Frontal cortex (tissue), 4 donors: ENCODE data around the gene FAM50B. TPM values are rescaled to one million over a fixed set of nuclear protein-coding genes. Genes with fewer than 3 reads are reported as not detected.

Source experiments
- DNase-seq, 2 donors: peaks; one replicate each; pipeline ENCODE4 v3.0.0; 2012; ENCODE audit warnings: low spot score in 2 of 2
- FAIRE-seq: peaks from 2 replicates; lab custom pipeline; 2012; peaks lifted over from hg19 to GRCh38; lab: Jason Lieb, UNC
- total RNA-seq: library from RNA; depleted of rRNA; stranded (reverse); fragments of >200 nt; gene quantifications from one replicate; pipeline ENCODE4 v1.2.3, GENCODE V29; 2014
- donor health status: control.
- donor health status: control.
- donor health status: control.

Gene FAM50B
- total RNA-seq, 1 donor from 2014 or later, result 22.0 TPM

DNA sequence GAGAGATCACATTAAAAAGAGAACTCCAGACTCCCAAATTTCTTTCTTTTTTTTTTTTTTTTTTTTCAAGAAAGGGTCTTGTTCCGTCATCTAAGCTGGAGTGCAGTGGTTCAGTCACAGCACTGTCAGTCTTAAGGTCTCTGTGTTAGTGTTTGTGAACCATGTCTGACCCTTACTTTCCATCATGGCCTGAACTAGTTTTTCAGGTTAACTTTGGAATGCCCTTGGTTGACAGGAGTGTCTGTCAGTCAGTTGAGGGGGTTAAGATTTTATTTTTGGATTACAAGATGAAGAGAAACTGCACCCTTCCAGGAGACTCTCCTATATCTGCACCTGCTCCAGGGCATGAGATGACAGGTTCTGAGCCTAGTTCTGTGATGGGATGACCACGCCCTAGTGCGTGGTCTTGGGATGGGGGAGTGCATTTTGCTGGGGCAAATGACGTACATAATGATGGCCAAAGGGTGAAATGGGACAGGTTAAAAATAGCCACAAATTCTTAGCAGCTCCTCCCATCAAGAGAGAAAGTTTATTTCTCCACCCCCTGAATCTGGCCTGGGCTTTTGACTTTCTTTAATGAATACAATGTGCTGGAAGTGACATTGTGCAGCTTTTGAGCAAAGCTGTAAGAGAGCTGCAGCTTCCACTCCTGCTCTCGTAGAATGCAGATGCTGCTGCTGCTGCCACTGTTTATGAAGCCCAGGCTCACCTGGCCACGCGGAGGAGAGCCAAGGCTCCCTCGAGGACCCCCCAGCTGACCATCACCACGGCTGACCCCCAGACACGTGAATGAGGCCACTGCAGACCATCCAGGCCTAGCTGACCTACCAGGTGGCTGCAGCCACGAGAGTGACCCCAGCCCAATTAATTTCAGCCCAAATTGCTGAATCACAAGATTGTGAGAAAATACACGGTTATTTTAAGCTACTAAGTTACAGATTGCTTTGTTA lies 29.7 kb upstream of the FAM50B start:
- FAIRE-seq (no peak), DNase-seq (no peak)

DNA sequence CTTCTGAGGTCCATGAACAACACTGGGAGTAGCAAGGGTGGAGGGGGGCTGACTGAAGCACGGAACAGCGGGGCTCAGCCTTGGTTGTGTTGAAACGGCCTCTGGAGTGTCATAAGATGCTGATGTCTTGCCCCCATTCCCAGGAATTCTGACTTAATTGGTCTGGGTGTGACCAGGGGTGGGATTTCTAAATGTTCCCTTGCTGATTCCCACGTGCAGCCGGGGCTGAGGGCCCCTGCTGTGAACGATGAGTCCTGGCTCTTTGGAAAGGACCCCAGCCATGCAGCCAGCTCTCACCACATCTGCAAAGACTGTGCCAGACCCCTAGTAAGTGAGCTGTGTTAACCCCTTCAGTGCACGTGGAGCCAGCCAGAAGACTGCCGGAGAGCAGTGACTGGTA lies 28.6 kb upstream of the FAM50B start:
- no peak for FAIRE-seq
- DNase-seq, result no peak

DNA sequence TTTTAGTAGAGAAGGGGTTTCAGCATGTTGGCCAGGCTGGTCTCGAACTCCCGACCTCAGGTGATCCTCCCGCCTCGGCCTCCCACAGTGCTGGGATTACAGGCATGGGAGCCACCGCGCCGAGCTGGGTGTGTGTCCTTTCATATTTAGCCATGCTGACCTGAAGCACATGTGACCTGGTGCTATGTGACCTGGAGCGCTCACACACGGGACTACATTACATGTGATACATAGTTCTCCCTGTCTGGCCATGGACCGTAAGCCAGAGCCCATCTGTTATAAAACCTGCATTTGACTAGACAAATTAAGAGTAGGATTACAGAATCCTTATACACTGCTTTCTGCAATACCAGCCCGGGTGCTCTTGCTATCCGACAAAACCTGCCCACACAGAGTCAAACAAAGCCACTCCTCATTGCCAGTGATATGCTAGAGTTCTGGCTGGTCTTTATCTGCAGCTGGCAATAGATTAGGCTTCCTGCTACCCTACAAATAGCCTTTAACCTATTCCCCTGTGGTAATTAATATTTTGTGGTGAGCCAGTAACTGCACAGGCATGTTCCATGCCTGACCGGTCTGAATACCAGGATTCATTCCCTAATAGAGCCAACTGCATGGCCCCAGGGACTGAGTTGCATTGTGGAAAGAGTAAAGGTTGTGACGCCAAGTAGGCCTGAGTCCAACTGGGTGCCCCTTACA lies 26.3 kb upstream of the FAM50B start:
- DNase-seq (no peak), FAIRE-seq (no peak)

DNA sequence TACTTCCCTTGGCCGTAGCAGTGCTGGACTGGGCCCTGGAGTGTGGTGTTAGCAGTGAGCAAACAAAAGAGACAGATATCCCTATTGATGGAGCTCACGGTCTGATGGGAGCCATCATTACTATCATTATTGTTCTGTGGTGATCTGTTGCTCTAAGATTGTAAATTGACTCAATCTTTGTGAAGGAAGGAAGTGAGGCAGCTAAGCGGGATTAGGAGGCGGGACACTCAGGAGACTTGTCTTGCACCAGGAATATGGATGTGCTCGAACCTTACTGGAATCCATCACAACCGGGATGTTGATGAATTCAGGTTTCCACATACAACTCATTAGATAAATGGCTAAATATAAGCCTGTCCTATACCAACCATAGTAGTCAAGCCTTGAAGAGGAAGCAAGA lies 25.5 kb upstream of the FAM50B start:
- no peak for FAIRE-seq
- no peak for DNase-seq

DNA sequence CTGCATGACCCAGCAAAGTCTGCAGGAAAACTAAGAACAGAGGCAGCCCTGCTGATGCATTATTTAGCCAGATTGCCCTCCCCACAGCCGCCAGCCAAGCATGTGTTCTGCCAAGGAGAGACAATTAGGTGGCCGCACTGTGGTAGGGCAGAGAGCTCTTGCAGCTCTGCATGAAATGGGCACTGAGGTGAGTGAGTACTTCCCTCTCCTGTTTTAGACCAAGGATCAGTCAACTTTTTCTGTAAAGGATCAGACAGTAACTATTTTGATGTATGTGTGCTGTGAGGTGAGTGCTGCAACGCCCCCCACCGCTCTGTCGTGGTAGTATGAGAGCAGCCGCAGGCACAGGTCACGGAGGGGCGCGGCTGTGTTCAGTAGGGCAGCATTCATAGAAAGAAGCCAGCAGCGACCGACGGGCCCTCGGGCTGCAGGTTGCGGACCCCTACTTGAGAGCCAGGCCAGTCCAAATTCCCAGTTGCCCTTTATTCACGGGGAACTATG lies 23.8 kb upstream of the FAM50B start:
- FAIRE-seq, result no peak
- DNase-seq, result no peak

DNA sequence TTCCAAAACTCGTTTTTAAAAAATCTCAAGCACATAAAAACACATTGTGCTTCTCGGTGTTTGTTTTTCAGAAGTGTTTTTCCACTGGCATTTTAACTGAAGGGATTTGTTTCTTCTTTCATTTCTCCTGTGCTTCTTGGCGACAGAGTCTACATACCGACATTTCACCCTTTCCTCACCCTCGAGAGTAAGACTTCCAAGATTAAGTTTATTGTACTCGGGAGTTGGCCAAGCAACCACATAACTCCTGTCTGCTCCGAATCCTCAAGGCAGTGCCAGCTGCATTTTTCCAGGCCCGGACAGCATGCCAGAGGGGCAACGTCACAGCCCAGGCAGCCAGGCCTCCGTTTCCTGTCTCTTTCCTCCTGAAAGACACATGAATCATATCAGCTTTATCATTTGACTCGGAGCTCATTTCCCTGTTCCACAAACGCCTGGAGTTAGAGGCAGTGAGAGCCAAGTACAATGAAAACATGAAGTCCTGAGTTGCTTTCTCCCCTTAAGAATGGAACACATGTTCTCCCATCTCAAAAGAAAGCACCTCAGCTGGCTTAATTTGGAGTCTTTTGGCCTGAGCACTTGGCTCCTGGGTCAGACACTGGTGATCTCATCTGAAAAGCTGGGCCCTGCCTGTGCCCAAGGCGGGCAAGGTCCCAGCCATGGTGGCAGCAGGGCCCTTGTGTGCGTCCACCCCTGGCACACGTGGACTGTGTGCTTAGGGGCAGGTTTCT lies 23.2 kb upstream of the FAM50B start:
- peak in 1 of 2 donors; percentile 54 for DNase-seq

GRCh38 chr6:3829285-3829684 lies 19.9 kb upstream of the FAM50B start:
- no peak for DNase-seq

More for the DNA sequence above, 23.2 kb upstream of the FAM50B start:
- no peak for FAIRE-seq

DNA sequence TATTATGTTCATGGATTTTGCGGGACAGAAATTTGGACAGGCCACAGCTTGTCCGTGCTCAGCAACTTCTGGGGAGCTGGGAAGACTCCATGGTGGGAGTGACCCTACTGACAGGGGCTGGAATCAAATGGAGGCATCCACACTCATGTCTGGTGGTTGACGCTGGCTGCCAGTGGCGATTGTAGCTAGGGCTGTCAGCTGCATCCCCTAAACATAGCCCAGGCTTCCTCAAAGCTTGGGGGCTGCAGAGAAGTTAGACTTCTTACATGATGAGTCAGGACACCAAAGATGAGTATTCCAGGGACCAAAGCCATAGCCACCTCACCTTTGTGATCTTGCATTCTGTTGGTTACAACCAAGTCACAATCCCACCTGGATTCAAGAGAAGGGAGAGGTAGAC lies 18.4 kb upstream of the FAM50B start:
- FAIRE-seq (no peak), DNase-seq (no peak)

More at GRCh38 chr6:3829285-3829684, 19.9 kb upstream of the FAM50B start:
- FAIRE-seq, result no peak

DNA sequence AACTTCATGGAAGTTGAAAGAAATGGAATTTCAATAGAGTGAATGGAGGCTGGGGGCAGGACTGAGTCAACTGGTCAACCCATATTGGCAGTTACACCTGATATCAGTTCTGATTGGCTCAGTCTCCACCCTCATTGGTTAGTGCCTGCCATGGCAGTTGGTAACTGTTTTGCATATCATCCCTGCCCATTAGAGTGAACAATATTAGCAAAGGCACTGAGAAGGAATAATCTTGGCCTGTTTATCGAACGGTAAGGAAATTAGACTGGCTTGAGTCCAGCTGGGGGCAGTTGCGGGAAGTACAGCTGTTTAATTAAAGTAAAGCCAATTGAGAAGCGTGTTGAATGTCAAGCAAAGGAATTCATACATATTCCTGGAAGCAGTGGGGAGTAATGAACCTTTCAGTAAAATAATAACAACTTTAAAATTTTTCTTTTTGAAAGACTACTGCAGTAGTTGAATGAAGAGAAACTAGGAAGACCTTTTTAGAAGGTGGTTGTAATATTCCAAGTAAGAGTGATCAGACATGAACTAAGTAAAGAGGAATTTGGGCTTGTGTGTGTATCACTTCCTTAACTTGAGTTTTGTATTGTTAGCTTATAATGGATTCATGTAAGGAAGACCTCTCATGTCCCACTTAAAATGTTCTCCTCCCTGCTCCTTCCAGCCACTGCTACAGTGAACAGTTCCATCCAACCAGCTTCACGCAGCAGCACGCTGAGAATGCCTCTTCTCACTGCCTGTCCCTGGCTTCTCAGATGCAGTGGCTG lies 17.2 kb upstream of the FAM50B start:
- DNase-seq (no peak), FAIRE-seq (no peak)

- DNase-seq (no peak), FAIRE-seq (no peak)
These were observed 14.0 kb upstream of the FAM50B start for GRCh38 chr6:3835055-3835731.

DNA sequence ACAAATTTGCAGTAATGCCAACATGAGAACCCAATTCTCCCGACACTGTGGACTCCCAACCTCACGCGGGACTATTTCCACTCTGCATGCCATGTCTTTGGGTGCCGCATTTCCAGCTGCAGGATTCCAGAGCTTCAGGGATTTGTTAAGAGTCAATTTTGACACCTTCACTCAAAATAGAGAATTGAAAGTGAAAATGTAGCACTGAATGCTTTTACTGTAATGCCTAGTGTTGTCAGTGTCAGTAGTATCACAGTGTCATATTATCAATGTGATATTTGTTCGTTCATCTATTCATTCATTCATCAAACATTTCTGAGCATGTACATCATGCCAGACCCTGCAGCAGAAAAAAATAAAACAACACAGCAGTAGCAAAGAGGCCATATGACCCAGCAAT lies 13.4 kb upstream of the FAM50B start:
- FAIRE-seq (no peak), DNase-seq (no peak)

DNA sequence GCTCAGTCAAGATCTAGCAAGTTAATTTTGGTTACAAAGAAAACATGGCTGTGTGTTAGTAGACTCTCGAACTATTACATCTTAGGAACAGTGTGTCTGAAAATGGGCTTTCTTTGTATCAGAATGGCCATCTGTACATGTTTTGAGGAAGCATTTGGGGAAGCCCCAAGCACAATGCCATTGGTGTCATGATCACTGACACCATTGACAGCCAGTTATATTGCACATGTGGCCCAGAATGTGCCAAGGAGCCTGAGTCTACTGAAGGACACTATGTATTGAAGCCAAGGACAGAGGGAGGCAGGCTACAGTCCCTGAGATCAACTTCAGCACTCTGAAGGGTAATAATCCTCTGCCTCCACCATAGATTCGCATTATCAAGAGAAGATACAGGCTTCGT lies 12.6 kb upstream of the FAM50B start:
- no peak for FAIRE-seq
- no peak for DNase-seq

GRCh38 chr6:3837781-3838180 lies 11.4 kb upstream of the FAM50B start:
- no peak for DNase-seq
- FAIRE-seq, result no peak

DNA sequence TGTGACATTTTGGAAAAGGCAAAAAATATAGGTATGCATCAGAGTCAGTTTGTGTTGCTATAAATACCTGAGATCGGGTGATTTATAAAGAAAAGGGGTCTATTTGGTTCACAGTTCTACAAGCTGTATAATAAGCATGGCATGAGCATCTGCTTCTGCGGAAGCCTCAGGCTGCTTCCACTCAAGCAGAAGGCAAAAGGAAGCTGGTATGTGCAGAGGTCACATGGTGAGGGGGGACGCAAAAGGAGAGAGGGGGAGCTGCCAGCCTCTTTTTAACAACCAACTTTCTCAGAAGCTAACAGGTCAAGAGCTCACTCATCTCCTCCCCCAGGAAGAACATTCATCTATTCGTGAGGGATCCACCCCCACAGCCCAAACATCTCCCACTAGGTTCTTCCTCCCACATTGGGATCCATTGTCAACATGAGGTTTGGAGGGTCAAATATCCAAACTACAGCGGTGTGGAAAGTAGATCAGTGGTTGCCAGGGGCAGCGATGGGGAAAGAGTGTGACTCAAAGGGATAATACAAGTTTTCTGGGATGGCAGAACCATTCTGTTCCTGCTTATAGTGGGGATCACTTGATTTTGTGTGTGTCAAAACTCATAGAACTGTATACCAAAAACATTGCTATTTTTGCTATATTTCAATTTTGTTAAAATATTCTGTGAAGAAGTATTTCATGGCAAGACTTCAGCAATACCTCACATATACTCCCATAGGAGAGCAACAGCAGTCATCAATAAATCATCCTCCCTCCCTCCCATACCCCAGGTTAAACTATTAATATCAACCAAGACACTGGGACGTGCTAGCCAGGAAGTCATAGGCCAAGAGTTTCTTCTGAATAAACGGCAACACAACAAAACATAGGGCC lies 9.9 kb upstream of the FAM50B start:
- FAIRE-seq (no peak), DNase-seq (no peak)

GRCh38 chr6:3841066-3841454 lies 8.1 kb upstream of the FAM50B start:
- FAIRE-seq, result no peak
- no peak for DNase-seq

DNA sequence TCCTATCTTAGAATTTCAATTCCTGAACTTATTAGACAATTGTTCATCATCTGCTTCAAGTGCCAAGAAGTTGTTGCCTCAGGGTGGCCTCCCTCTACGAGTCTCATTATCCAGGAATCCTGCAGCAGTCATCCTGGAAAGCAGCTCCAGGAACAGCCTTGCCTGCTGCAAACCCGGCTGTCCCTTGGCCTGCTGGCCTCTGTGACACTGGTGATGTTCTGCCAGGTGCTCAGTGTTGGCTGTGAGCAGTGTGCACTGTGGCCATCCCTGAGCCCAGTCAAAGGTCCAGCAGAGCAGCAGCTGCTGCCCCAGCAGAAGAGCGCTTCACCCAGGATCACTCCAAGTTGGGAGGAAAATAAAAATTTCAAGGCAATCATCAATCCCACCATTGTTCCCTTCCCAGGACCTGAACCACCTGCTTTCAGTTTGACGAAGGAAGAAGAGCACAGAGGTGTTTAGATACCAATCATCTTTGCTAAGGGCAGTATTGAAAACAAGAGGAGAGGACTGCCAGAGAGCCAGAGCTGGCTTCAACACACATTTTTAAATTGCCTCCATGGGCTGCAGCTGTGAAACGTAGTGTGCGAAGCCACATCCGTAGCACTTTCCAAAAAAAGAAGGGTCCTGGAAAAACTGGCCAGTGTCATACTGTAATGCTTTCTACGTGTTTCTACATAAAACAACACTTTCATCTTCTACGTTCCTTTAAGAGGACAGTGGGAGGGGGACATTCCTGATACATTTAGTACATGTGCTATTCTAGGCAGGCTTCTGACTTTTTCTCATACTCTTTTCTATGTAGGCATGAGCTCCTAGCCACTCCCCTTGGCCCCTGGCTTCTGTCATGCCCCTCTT lies 7.2 kb upstream of the FAM50B start:
- DNase-seq (no peak), FAIRE-seq (no peak)

DNA sequence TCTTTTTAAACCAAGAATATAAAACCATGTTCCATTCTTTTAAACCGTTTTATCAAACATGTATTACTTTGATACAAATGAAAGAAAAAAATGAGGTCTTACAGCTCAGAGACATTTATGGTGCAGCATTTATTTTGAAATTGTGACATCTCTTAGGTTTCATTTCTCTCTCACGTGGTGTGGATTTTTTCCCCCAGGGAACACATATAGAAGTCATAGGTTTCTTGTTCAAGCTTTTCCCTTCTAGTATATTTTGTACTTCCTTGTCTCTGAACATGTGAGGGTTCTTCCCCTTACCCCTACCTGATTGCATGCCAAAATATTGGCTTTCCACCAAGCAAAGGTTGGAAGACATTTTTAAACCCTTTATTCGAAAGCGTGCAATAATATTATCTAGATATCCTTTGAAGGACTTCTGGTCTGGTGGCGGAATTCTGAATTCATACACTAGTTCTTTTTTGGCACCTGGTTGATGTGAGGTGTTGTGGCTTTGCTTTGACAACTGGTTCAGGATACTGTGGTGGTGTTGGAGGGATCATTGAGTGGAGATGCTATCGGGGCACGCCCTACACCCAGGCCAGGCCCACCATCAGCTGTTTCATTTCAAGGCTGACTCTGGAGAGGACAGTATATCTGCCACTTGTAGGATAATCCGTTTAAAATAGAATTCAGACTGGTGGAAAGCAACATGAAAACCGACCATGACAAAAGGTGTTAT lies 5.6 kb upstream of the FAM50B start:
- no peak for DNase-seq
- FAIRE-seq, result no peak
